ENCODE measurements around the gene MEPCE.
A peak's percentile ranks its signal among the peaks of the same experiment; 100 is the strongest.

MEPCE gene

GRCh38 chr7:100465299-100465698 is 35.7 kb downstream of the MEPCE start:
- DNase-seq, result no peak

DNA sequence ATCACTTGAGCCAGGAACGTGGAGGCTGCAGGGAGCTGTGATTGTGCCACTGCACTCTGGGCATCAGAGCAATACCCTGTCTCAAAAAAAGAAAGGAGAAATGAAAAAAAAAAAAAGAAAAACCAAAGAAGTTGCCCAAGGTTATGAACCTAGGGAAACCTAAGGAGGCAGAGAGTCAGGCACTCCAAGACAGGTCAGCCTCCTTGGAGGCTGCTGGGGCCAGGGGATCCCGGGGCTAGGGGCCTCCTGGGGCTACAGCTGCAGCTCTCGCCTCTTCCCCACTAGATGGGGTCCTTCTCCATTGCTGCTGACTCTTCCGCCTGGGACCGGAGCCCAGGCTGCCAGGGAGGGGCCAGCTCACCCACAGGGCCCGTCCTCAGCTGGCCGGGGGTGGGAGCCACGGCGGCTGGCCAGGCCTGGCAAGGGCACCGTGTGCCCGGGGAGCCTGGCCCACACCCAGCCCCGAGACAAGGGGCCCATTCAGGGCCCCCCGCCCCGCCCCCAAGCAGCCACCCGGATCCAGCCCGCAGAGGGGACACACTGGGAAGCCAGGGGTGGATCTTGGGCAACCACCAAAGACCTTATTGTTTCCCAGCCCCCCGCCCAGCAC is 36.2 kb downstream of the MEPCE start:
- DNase-seq, result no peak

DNA sequence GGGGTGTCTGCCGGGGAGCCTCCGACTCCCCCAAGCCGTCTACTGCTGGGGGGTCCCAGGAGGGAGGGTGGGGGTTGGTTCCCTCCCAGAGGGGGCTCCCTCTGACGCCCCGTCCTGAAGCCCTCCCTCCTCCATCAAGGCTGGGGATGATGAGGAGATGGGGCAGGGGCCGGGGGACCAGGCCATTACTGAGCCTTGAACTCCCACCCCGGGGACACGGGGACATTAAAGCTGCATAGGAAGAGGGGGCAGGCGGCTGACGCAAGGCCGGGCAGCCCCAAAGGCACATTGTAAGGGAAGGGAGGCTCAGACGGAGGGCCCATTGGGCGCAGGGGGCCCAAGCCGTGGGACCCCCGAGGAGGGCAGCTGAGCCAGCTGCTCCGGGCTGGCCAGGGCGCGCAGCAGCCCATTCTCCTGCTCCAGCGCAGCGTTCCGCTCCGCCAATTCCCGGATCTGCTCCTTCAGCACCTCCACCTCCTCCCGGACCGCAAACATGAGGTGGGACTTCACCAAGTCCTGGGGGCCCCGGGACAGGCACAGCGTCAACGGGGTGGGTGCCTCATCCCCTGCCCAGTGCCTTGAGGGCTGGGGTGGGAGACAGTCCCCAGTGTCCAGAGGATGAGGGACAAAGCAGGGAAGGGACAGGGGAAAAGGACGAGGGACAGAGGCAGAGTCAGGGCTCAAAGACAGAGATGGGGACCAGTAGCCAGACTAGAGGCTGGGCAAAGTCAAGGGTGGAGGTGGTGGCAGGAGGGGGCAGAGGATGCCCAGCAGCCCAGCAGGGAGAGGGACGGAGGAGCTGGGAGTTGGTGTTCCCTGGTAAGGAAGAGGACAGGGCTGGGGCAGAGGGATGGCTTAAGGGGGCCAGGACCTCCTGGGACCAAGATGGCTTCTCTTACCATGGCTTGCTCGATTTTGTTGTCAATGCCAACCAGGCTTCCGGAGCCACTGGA is 37.3 kb downstream of the MEPCE start:
- no peak for DNase-seq

DNA sequence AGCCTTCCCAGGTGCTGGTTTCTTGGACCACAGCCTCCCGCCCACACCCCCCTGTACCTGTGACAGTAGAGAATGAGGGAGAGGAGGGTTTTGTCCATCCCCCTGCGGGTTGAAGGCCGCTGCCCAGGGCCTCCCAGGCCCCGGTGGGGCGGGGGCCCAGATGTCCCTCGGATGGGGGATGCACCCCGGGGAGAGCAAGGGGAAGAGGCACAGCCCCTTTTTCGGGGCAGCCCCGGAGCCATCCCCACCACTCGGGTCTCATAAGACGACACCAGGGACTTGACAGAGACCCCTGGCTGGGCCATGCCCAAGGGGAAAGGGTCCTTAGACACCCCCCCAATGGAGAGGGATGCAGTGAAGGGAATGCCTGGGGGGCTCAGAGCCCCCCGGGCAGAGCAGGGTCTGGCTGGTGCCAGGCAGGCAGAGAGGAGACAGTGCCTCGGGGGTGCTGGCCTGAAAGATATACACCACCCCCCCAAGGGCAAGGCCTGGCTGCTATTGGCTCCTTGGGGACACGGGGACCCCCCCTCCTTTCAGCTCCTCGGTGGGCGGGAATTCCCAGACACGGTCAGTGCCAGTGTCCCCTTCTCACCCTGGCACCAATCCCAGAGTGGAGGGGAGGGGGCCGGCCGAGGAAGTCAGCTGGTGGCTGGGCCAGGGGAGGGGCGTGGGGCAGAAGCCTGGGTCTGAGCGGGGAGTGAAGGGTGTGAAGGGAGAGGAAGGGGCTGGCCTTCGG is 38.2 kb downstream of the MEPCE start:
- no peak for DNase-seq

DNA sequence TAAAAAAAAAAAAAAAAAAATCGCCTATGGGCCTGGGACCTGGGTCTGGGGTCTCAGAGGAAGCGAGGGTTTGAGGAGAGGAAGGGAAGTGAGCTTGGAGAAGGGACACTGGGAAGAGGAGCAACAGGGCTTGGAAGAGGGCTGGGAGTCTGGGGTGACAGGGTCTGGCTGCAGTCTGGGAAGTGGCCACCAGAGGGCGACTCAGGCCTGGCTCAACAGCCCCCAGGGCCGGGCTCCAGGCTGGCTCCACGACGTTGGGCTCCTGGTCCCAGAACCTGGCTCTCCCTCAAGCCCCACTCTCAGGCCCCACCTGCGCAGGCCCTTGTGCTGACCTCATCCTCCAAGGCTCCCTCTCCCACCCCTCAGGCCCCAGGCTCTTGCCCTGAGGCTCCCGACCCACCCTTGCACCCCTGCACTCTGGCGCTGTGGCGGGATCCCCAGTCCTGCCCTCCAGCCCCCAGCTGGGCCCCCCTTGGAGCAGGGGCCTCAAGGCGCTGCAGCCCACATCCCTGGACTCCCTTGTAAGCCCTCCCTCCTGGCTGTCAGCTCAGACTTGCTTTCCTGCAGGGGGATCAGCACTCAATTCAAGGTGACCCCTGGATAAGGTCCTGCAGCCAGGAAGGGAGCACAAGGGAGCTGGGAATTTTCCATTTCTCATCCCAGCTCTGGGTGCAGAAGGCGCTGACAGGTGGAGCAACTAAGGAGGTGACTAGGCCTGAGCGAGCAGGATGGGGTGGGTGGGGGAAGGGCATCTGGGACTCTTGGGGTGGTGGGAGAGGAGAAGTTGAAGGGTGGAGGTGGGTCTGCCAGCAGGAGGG is 39.8 kb downstream of the MEPCE start:
- peak; percentile 93 for DNase-seq

GRCh38 chr7:100471021-100471420 is 41.4 kb downstream of the MEPCE start:
- DNase-seq, result no peak

- no peak for DNase-seq
Measured at GRCh38 chr7:100472121-100472851, 42.7 kb downstream of the MEPCE start.

- no peak for DNase-seq
Measured at GRCh38 chr7:100472854-100473499, 43.3 kb downstream of the MEPCE start.

GRCh38 chr7:100475549-100475948 is 45.9 kb downstream of the MEPCE start:
- DNase-seq, result no peak

DNA sequence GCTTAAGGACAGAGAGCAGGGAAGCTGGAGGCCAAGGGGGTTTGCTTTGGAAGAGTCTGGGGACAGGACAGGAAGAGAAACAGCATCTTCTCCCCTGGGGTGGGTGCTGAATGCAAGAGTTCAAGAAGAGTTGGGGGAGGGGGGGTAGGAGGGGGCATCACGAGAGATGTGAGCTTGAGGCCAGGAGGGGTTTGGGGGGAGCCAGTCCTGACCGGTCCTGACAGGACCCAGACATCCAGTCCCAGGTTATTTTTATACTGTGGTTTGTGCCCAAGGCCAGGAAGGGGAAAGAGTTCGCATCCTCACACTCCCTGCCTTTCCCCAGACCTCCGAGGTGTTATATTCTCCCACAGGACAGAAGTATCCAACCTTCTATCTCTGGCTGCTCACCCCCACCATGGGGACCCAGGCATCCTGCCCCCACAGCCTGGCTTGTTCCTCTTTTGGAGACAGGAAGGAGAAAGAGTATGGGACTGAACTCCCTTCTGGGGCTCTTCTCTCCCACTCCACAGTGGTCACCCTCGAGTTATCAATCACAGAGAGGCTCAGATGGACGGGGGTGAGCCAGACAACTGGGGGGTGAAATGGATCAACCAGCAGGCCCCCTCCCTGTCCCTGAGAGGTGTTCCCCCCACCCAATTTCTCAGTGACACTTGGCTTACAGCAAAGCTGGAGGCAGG is 46.6 kb downstream of the MEPCE start:
- DNase-seq, result no peak

- no peak for DNase-seq
Measured at GRCh38 chr7:100476903-100477870, 47.6 kb downstream of the MEPCE start.

DNA sequence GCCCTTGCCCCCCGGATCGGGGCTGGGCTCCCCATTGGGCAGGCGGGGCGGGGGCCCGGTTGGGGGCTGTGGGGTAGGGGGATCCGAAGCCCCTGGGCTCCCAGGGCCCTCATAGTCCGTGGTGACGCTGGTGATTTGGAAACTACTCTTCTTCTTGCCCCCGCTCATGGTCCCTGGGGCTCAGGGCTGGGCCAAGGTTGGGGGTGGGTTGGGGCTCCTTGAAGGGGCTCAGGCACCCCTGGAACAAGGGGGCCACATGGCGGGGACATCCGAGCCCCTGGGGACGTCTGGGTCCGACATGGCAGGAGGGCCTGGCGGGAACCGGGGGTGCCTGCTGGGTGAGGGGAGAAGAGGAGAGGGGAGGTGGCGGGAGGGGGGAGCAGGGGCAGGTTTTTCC is 48.2 kb downstream of the MEPCE start:
- no peak for DNase-seq

DNA sequence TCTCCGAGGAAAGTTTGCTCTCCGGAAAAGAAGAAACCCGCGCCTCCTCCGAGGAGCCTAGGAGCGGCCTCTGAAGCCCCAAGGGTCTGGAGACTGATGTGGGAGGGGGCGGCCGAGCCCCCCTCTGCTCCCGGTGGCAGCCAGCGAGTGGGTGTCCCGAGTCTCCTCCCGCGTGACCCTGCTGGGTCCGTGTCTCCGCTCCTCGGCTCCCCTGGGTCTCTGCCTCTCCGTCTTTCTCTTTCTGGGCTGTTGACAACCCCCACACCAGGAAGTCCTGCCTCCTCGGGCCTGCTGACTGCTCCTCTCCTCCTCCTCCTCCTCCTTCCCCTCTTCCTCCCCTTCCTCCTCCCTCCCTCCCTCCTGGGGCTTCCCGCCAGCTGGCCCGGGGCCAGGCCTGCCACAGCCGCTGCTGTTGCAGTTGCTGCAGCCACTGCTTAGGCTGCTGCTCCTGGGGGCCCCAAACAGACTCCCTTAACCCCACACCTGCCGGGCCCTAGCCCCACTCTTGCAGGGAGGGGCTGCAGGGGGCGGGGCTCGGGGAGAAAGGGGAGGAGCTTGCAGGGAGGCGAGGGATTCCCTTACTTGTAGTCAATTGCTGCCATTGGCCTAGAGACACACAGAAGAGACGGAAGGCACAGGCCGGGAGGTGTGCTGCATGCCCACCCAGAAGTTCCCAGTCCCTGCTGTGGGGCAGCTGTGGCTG is 49.5 kb downstream of the MEPCE start, which contains the start of gene TSC22D4:
Gene TSC22D4 (minus strand): TSS at position 257 of the 703 bp plus-strand sequence. CDS start 1,176 bp downstream, outside the sequence.
- peak; percentile 93 for DNase-seq

DNA sequence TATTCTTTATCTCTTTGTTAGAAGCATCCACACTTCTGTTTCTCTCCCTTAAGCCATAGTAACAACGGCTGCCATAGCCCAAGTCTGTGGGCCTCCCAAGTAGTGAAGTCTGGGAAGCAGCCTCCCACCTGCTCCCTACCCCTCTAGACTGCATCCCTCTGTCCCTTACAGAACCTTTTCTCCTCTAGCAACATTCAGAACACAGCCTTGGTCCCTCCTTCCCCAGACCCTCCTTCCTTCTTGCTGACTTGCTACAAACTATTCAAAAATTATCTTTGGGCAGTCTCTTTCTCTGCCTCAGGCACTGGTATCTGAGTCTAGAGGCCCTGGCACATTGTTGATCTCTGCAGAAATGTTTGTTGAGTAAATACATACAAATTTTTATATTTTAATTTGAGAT is 51.8 kb downstream of the MEPCE start:
- DNase-seq, result no peak

DNA sequence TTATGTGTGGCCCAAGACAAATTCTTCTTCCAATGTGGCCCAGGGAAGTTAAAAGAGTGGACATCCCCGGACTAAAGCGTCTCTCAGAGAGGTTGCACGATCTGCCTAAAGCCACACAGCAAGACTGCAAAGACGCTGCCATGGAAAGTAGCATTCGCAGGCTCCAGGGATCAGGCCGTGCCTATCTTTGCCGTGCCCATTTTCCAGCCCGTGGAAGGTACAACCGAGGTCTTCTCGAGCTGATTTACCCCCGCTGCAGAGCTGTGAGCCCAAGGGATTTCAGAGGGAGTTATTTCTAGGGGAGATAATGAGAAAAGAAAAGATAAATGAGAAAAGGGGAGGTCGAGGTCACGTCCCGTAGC is 53.1 kb downstream of the MEPCE start:
- no peak for DNase-seq

DNA sequence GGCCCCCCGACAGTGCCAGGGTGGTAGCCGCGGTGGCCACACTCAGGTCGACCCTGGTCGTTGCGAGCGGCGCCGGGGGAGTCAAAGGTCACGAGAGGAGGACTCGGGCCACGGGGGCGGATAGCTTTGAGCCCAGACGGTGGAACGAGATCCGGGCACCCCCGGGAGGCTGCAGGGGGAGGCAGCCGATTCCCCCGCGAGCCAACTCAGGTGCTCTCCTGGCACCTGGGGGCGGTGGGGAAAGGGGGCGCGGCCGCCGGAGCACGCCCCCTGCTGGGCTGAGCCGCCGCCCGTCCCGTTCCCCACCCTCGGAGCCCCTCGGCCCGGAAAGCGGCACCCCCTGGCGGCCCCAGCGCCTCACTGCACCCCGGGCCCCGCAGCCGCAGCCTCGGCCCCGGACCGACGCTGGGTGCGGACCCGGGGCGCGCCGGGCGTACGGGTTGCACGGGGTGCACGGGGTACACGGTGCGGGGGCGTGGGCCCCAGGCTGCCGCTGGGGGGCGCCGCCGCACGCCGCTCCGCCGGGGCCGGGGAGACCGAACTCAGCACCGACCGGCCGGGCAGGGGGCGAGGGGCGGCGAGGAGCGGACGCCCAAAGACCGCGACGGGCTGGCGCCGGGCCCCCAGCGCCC is 53.6 kb downstream of the MEPCE start:
- peak; percentile 83 for DNase-seq
